Stomach (tissue), 4 donors: ENCODE results near the gene RSPRY1.

Experiments
- EP300 ChIP-seq: sonication (generic); formaldehyde crosslinking; IDR thresholded peaks from one replicate; pipeline ENCODE4 v1.6.1; 2017; ENCODE audit warnings: antibody characterized with exemption
- TF ChIP-seq, protein P1 (sequence below), 7 experiments: fragments of 450-650 bp in 4 of 7; fragments of 200-600 bp in 3 of 7; sonication (generic) in 3 of 7; IDR thresholded peaks; one replicate each; pipeline ENCODE4 v1.5.1; 2016 to 2019; ENCODE audit warnings: antibody characterized with exemption in 7 of 7, control low read depth in 2 of 7, mild to moderate bottlenecking in 1 of 7

DNA sequence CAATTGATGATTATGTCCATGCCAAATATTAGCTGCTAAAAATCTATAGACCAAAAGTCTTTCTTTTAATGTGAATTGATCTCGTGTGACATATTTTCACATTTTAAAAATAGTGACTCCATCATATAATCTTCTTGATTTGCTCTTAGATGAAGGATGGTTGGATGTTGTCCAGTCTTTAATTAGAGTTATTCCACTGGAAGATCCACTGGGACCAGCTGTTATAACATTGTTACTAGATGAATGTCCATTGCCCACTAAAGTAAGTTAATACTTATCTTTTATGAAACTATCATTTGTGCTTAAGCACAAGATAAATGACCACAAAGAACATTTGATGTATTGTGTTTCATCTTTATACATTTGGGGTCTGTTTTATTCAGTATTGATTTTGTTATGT lies 22.8 kb downstream of the RSPRY1 start:
- TF ChIP-seq EP300: no peak
- TF ChIP-seq, protein P1, sequence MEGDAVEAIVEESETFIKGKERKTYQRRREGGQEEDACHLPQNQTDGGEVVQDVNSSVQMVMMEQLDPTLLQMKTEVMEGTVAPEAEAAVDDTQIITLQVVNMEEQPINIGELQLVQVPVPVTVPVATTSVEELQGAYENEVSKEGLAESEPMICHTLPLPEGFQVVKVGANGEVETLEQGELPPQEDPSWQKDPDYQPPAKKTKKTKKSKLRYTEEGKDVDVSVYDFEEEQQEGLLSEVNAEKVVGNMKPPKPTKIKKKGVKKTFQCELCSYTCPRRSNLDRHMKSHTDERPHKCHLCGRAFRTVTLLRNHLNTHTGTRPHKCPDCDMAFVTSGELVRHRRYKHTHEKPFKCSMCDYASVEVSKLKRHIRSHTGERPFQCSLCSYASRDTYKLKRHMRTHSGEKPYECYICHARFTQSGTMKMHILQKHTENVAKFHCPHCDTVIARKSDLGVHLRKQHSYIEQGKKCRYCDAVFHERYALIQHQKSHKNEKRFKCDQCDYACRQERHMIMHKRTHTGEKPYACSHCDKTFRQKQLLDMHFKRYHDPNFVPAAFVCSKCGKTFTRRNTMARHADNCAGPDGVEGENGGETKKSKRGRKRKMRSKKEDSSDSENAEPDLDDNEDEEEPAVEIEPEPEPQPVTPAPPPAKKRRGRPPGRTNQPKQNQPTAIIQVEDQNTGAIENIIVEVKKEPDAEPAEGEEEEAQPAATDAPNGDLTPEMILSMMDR (IDR thresholded peaks at IDR 0.05): no peak
